ENCODE results near the gene TFF2. TPM values are rescaled to one million over a fixed set of nuclear protein-coding genes. Genes with fewer than 3 reads are reported as not detected.
A peak's percentile ranks its signal among the peaks of the same experiment; 100 is the strongest.

The TFF2 gene
- total RNA-seq, 1 donor from 2014 or later = not detected

- Histone ChIP-seq H3K27ac (no peak overlapping the region), H3K36me3 (no peaks in the 10 kb centered on the region), H3K9me3 (no peaks in the 10 kb centered on the region), H3K4me3 (no peak overlapping the region), H3K27me3 (ENCODE audit: low read depth) (peaks cover 6% of the 10 kb centered on the region), H3K4me1 (peaks cover 11% of the 10 kb centered on the region)
- intact Hi-C loops (cut with DNase I) = no loop called here
- TF ChIP-seq CTCF (IDR thresholded peaks at IDR 0.05) = no peak
- ATAC-seq (no peak), DNase-seq (no peak)
Measured at GRCh38 chr21:42338729-42339715, 11.8 kb downstream of the TFF2 start.

DNA sequence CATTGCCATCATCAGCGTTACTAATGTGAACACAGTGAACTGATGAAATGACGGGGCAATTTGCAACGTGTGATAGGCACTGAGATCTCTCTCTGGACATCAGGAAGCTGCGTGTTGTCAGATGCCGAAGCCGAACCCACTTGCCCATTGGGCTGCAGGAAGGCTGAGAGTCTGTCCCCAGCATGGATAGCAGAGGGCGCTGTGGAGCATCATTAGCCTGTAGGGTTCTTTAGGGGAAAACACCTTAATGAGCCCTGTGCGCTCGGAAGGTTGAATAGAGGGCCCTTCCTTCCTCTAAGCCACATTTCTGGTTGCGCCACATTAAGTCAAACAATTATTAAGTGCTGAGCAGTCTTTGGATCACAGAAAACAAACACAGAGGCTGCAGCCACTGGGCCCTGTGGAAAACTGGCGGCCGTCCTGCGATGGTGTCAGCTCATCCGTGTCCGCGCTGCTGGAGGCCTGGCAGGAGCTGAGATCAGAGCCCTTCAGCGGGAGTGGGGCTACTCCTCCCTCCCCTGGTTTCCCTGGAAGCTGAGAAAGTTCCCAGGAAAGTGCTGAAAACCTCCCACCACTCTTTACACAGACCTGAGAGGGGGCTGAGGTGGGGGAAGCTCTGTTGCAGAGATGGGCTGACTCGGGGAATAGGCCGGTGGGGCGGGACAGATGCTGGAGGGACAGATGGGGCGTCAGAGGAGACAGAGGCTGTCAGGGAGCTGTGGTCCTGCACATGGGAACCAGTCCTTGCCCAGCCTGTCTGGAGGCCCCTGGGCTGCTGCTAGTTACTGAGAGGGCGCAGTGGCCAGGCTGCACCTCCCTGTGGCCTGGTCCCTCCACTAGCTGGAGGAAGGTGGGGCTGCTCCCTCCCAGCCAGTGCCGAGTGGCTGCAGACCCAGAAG lies 12.7 kb downstream of the TFF2 start:
- peak; percentile 86 for DNase-seq
- peaks cover 6% of the 10 kb centered on the region for H3K27me3 ChIP-seq (ENCODE audit: low read depth)
- no peak overlapping the region for H3K4me3 ChIP-seq
- H3K36me3 ChIP-seq = no peaks in the 10 kb centered on the region
- peak; percentile 95 to 98 for ATAC-seq
- H3K27ac ChIP-seq = no peak overlapping the region
- intact Hi-C loops (cut with DNase I) = no loop called here
- peak; percentile 75 for TF ChIP-seq CTCF (IDR thresholded peaks at IDR 0.05)
- peaks cover 11% of the 10 kb centered on the region for H3K4me1 ChIP-seq
- H3K9me3 ChIP-seq = no peaks in the 10 kb centered on the region

- H3K4me1 ChIP-seq = peaks cover 11% of the 10 kb centered on the region
- intact Hi-C loops (cut with DNase I) = no loop called here
- no peak for ATAC-seq
- no peak overlapping the region for H3K27ac ChIP-seq
- peaks cover 6% of the 10 kb centered on the region for H3K27me3 ChIP-seq (ENCODE audit: low read depth)
- H3K4me3 ChIP-seq = no peak overlapping the region
- no peak for TF ChIP-seq CTCF (IDR thresholded peaks at IDR 0.05)
- H3K9me3 ChIP-seq = no peaks in the 10 kb centered on the region
- no peaks in the 10 kb centered on the region for H3K36me3 ChIP-seq
- DNase-seq = no peak
Measured at GRCh38 chr21:42337276-42337675, 13.5 kb downstream of the TFF2 start.

GRCh38 chr21:42336054-42336453 lies 14.7 kb downstream of the TFF2 start:
- H3K36me3 ChIP-seq = no peaks in the 10 kb centered on the region
- DNase-seq (no peak), ATAC-seq (peak; percentile 14 to 20)
- TF ChIP-seq CTCF (IDR thresholded peaks at IDR 0.05) = no peak
- intact Hi-C loops (cut with DNase I) = no loop called here
- no peak overlapping the region for H3K27ac ChIP-seq
- peaks cover 11% of the 10 kb centered on the region for H3K9me3 ChIP-seq
- peaks cover 6% of the 10 kb centered on the region for H3K27me3 ChIP-seq (ENCODE audit: low read depth)
- H3K4me3 ChIP-seq = no peak overlapping the region
- peaks cover 11% of the 10 kb centered on the region for H3K4me1 ChIP-seq

DNA sequence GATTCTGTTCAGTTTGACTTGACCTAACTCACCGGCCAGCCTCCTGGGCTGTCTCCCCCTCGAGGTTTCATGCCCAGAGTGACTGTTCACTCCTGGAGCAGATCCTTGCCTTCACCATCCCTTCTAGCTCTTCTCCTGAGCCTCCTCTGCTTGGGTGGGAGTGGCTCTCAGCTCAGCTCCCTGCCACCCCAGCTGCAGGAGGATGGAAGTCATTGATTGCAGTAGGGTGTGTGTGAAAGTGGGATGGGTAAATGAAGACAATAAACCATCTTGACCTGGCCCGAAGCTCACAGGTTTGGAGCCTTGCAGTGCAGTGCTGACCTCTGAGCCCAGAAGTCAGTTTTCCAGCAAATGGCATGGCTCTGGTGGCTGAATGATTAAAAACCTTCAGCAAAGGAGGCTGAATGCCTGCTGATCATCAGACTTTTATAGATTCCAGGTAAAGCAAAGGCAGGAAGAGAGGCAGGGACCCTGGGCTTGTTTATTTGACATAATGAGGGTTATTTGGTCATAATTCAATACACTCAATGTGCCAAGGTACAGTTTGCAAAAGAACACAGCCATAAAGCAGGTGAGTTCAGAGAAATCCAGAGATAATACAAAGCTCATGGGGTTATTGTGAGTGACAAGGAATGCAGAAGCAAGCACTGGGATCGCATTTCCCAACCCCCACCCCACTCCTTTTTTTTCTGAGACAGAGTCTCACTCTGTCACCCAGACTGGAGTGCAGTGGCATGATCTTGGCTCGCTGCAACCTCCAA lies 18.1 kb downstream of the TFF2 start:
- TF ChIP-seq CTCF (IDR thresholded peaks at IDR 0.05) = no peak
- no peak overlapping the region for H3K27ac ChIP-seq
- H3K36me3 ChIP-seq = no peaks in the 10 kb centered on the region
- ATAC-seq = no peak
- peaks cover under 1% of the 10 kb centered on the region for H3K4me1 ChIP-seq
- intact Hi-C loops (cut with DNase I) = no loop called here
- H3K4me3 ChIP-seq = no peak overlapping the region
- DNase-seq = no peak
- H3K9me3 ChIP-seq = peaks cover 11% of the 10 kb centered on the region
- H3K27me3 ChIP-seq (ENCODE audit: low read depth) = peaks cover 6% of the 10 kb centered on the region

Data from lower lobe of right lung (tissue), 2 donors.